DND-41 (cell line): ENCODE measurements around the gene AUP1.
A peak's percentile ranks its signal among the peaks of the same experiment; 100 is the strongest.

Experiments used
- ATAC-seq: fragments of 200-7000 bp; cut with Tn5 transposase; 3 replicates; pipeline ENCODE4 v1.9.1; 2021; ENCODE audit warnings: low read depth; ENCODE audit not compliant: insufficient read depth
- DNase-seq: peaks from one replicate; pipeline ENCODE4 v3.0.0-alpha.2; 2020
- H2AFZ ChIP-seq: 2 replicates; pipeline ENCODE4 v1.6.0; 2012; ENCODE audit warnings: low read depth, low read length
- H3K27ac ChIP-seq: 2 replicates; pipeline ENCODE4 v1.5.1; 2012; ENCODE audit warnings: low read length, inconsistent platforms
- H3K27me3 ChIP-seq: fragments of 200-600 bp; sonication (generic); 2 replicates; pipeline ENCODE4 v1.6.0; 2012; ENCODE audit warnings: low read length, mild to moderate bottlenecking, inconsistent platforms; ENCODE audit not compliant: insufficient read depth, poor library complexity
- H3K36me3 ChIP-seq: 2 replicates; pipeline ENCODE4 v1.5.1; 2012; ENCODE audit warnings: low read length, inconsistent platforms; ENCODE audit not compliant: insufficient read depth
- H3K4me1 ChIP-seq: 2 replicates; pipeline ENCODE4 v1.5.1; 2012; ENCODE audit warnings: mild to moderate bottlenecking, low read length; ENCODE audit not compliant: insufficient read depth
- H3K4me2 ChIP-seq: 2 replicates; pipeline ENCODE4 v1.6.0; 2012; ENCODE audit warnings: mild to moderate bottlenecking, moderate library complexity, low read length, inconsistent platforms; ENCODE audit not compliant: insufficient read depth
- H3K4me3 ChIP-seq, 2 experiments: fragments of 200-600 bp in 1 of 2; shearing (Covaris generic) in 1 of 2; 2 replicates each; pipeline ENCODE4 v1.5.1; 2012 to 2016; ENCODE audit warnings: inconsistent platforms in 2 of 2, low read length in 2 of 2, mild to moderate bottlenecking in 2 of 2, low read depth in 1 of 2, moderate library complexity in 1 of 2
- H3K79me2 ChIP-seq: 2 replicates; pipeline ENCODE4 v1.6.0; 2012; ENCODE audit warnings: low read length, inconsistent platforms; ENCODE audit not compliant: insufficient read depth
- H3K9ac ChIP-seq: 2 replicates; pipeline ENCODE4 v1.6.0; 2012; ENCODE audit warnings: low read depth, mild to moderate bottlenecking, inconsistent platforms, low read length, moderate library complexity
- H3K9me3 ChIP-seq: 2 replicates; pipeline ENCODE4 v1.5.1; 2012; ENCODE audit warnings: low read length, moderate library complexity, mild to moderate bottlenecking, inconsistent platforms; ENCODE audit not compliant: insufficient read depth, severe bottlenecking
- H4K20me1 ChIP-seq: 2 replicates; pipeline ENCODE4 v1.6.0; 2012; ENCODE audit warnings: low read length; ENCODE audit not compliant: insufficient read depth
- EZH2 ChIP-seq: IDR thresholded peaks from 3 replicates; pipeline ENCODE4 v1.6.1; 2012; ENCODE audit warnings: borderline replicate concordance, low read depth, mild to moderate bottlenecking, moderate library complexity, low read length, inconsistent platforms; ENCODE audit not compliant: severe bottlenecking
- TF ChIP-seq, protein P1 (sequence below): IDR thresholded peaks from 2 replicates; pipeline ENCODE4 v1.5.1; 2012; ENCODE audit warnings: borderline replicate concordance, low read length, moderate library complexity, mild to moderate bottlenecking; ENCODE audit not compliant: poor library complexity, severe bottlenecking; ENCODE audit errors: extremely low read depth

Gene AUP1

GRCh38 chr2:74573747-74574562, 44.4 kb upstream of the AUP1 start:
- H3K4me3 ChIP-seq = peak overlapping the region in 1 of 2 experiments; percentile 25; a peak in 1 of 4 replicates
- peak; percentile 67 for DNase-seq

DNA sequence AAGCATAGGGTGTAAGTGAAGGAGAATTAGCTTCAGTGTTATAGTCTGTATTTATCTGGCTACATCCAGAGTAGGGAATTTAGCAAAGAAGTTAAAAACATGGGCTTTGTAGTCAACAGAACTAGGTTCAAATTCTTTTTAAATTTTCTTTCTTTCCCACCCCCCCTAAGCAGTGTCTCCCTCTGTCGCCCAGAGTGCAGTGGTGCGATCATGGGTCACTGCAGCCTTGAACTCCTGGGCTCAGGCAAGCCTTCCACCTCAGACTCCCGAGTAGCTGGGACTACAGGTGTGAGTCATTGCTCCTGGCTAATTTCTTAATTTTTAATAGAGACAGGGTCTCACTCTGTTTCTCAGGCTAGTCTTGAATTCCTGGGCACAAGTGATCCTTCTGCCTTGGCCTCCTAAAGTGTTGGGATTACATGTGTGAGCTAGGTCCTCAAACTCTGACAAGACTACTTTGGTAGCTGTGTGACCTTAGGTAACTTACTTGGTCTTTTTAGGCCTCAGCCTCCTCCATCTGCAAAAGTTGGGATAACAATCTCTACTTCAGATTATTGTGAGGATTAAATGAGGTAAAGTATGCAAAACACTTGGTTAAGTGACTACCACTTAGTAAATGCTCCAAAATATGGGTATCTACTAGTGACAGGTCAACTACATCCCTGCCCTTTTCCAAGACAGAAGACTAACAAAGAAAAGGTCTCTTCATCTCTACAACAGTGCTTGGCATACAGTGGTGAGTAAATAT, 42.8 kb upstream of the AUP1 start:
- Histone ChIP-seq H3K36me3 (no peaks in the 10 kb centered on the region), H3K79me2 (no peaks in the 10 kb centered on the region), H3K9me3 (no peaks in the 10 kb centered on the region), H3K9ac (no peak overlapping the region), H4K20me1 (no peaks in the 10 kb centered on the region), H3K4me3 (no peak overlapping the region), H2AFZ (0 out of 2 replicates have a peak overlapping the region, but pooled peaks have one; percentile 1), H3K4me2 (no peak overlapping the region), H3K4me1 (peaks cover 16% of the 10 kb centered on the region), H3K27me3 (peaks cover 3% of the 10 kb centered on the region), H3K27ac (no peak overlapping the region)
- DNase-seq (no peak), ATAC-seq (no peak)
- TF ChIP-seq EZH2 = no peak
- TF ChIP-seq, protein P1, sequence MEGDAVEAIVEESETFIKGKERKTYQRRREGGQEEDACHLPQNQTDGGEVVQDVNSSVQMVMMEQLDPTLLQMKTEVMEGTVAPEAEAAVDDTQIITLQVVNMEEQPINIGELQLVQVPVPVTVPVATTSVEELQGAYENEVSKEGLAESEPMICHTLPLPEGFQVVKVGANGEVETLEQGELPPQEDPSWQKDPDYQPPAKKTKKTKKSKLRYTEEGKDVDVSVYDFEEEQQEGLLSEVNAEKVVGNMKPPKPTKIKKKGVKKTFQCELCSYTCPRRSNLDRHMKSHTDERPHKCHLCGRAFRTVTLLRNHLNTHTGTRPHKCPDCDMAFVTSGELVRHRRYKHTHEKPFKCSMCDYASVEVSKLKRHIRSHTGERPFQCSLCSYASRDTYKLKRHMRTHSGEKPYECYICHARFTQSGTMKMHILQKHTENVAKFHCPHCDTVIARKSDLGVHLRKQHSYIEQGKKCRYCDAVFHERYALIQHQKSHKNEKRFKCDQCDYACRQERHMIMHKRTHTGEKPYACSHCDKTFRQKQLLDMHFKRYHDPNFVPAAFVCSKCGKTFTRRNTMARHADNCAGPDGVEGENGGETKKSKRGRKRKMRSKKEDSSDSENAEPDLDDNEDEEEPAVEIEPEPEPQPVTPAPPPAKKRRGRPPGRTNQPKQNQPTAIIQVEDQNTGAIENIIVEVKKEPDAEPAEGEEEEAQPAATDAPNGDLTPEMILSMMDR = no peak

More at GRCh38 chr2:74573747-74574562, 44.4 kb upstream of the AUP1 start:
- no peak for TF ChIP-seq EZH2
- TF ChIP-seq, protein P1 = no peak
- H3K79me2 ChIP-seq = no peaks in the 10 kb centered on the region
- no peak overlapping the region for H3K9ac ChIP-seq
- ATAC-seq = peak; percentile 98
- H3K9me3 ChIP-seq = no peaks in the 10 kb centered on the region
- H3K27me3 ChIP-seq = no peaks in the 10 kb centered on the region
- peak overlapping the region; percentile 63 for H3K27ac ChIP-seq
- H3K4me1 ChIP-seq = peaks cover 16% of the 10 kb centered on the region
- no peaks in the 10 kb centered on the region for H4K20me1 ChIP-seq
- peak overlapping the region; percentile 53 for H3K4me2 ChIP-seq
- no peaks in the 10 kb centered on the region for H3K36me3 ChIP-seq
- peak overlapping the region; percentile 71 for H2AFZ ChIP-seq

- Histone ChIP-seq H3K36me3 (no peaks in the 10 kb centered on the region), H3K27ac (no peak overlapping the region), H3K9me3 (no peaks in the 10 kb centered on the region), H3K4me2 (no peak overlapping the region), H4K20me1 (no peaks in the 10 kb centered on the region), H3K4me3 (no peak overlapping the region), H3K27me3 (peaks cover 12% of the 10 kb centered on the region), H3K79me2 (no peaks in the 10 kb centered on the region), H3K9ac (no peak overlapping the region), H2AFZ (no peak overlapping the region), H3K4me1 (peaks cover 16% of the 10 kb centered on the region)
- TF ChIP-seq, protein P1 = no peak
- no peak for TF ChIP-seq EZH2
- DNase-seq = no peak
- ATAC-seq = no peak
These were observed 41.6 kb upstream of the AUP1 start for GRCh38 chr2:74571058-74571457.
